ENCODE measurements around the gene IFNL1.
"Not testable (repeated sequence)": the region's sequence is repeated elsewhere in the genome, so short reads cannot be mapped to it uniquely, and the experiment has no call there.

Gene IFNL1

DNA sequence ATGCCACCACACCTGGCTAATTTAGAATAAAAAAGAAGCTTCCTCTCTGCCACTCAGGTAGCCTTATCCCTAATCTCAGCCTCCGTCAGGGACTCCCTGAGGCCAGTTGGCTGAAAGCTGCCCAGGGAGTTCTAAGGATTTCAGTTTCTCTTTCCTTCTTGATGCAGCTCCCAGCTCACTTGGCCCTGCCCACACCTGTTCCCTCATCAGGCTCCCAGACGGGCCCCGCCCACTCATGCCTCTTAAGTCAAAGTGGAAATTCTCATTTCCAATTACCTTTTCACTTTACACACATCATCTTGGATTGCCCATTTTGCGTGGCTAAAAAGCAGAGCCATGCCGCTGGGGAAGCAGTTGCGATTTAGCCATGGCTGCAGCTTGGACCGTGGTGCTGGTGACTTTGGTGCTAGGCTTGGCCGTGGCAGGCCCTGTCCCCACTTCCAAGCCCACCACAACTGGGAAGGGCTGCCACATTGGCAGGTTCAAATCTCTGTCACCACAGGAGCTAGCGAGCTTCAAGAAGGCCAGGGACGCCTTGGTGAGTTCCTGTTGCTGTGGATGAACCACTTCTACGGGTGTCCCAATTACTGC, at the start of gene IFNL1:
TSS of gene IFNL1 (plus strand) at position 353 of the 591 bp plus-strand sequence. CDS start at position 368, 15 bp downstream.
- no peak for DNase-seq (ENCODE audit: low read depth)

DNA sequence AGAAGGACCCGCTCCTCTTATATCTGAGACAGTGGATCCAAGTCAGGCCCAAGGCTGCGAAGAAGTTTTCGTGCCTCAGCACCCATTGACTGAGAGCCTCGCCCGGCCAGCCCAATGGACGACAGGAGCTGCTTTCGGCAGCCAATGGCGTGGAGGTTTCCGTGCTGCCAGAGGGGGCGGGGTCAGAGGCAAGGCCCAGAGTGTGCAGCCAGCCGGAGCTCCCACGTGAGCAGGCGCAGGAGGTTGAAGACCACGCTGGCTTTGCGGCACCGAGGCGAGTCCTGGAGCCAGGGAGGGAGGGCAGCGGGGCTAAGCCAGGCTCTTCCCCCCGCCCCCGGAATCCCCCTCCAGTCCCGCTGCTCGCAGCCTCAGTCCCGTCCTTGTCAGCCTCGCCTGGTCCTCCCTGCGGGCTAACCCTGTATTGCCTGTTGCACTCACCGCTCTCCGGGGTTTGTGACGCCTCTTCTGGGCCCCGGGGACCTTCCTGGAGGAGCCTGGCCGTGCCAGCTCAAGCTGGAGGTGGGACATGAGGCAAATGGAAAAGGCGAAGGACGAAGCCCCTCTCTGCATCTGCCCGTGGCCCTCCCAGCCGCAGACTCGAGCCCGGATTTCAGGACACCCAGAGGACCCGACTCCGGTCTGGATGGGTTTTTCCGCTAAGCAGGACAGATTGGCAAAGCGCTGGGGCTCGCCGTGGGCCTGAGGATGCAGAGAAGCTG, 49.1 kb upstream of the IFNL1 start:
- DNase-seq (ENCODE audit: low read depth), result no peak

DNA sequence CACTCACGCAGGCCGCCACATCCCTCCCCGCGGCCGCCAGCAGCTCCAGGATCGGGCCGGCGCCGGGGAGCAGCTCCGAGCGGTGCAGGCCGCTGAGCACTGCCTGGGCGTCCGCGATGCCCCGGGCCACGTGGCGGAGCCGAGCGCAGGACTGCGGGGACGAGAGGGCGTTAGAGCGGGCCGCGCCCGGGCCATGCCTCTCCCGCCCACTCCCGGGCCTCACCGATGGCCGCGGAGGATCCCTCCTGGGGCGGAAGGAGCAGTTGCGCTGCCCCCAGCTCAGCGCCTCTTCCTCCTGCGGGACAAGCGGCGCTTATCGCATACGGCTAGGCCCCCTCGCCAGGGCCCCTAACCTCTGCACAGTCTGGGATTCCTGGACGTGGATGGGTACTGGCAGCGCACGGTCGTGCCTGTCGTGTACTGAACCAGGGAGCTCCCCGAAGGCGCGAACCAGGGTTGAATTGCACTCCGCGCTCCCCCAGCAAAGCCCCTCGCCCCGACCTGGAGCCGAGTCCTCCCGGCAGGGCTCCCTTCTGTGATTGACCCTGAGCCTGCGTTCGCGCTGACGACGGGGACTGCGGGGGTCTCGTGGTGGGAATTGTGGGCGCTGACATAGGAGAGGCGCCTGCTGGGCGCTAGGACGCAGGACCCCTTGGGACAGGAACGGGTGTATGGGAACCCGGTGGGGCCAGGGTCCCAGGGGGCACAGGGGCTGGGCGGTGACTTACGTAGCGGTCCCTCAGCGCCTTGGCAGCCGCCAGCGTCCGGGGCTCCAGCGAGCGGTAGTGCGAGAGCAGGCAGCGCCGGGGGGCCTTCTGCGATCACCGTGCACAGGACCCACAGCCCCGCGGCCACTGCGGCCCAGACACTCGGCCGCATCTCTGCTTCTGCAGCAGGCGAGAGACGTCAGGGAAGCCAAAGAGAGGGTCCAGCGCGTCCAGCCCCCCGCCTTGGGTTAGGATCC, 48.2 kb upstream of the IFNL1 start:
- no peak for DNase-seq (ENCODE audit: low read depth)

GRCh38 chr19:39248806-39249205, 47.4 kb upstream of the IFNL1 start, which contains the start of gene IFNL4:
Gene IFNL4 (minus strand): TSS chr19:39248856.
- no peak for DNase-seq (ENCODE audit: low read depth)

DNA sequence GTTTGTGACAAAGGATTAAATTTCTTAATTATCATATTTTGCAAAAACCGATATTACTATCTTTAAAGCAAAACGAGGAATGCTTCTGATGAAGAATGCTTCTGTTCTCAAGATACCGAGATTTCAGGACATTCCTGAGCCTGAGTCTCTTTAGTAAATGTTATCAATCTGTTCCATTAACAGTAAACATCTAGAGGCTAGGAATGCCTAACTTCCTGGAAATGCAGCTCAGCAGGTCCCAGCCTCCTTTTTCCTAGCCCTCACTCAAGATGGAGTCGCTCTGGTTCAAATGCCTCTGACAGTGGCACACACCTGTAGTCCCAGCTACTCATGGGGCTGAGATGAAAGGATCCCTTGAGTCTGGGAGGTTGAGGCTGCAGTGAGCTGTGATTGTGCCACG, 45.1 kb upstream of the IFNL1 start:
- DNase-seq (ENCODE audit: low read depth), result no peak

DNA sequence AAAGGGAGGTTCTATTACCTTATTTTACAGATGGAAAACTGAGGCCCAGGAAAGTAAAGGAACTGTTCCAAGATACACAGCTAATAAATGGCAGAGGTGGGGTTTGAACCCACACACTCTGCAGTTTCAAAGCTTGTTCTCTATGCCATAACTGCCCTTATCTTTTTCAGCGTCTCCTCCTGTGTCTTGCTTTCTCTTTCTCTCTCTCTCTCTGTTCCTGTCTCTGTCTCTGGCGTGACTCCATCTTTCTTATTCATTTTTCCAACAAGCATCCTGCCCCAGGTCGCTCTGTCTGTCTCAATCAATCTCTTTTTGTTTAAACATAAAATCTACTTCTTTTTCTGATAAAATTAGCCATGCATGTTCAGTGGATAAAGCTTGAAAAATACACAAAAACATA, 44.4 kb upstream of the IFNL1 start:
- no peak for DNase-seq (ENCODE audit: low read depth)

GRCh38 chr19:39252458-39252857, 43.7 kb upstream of the IFNL1 start:
- no peak for DNase-seq (ENCODE audit: low read depth)

DNA sequence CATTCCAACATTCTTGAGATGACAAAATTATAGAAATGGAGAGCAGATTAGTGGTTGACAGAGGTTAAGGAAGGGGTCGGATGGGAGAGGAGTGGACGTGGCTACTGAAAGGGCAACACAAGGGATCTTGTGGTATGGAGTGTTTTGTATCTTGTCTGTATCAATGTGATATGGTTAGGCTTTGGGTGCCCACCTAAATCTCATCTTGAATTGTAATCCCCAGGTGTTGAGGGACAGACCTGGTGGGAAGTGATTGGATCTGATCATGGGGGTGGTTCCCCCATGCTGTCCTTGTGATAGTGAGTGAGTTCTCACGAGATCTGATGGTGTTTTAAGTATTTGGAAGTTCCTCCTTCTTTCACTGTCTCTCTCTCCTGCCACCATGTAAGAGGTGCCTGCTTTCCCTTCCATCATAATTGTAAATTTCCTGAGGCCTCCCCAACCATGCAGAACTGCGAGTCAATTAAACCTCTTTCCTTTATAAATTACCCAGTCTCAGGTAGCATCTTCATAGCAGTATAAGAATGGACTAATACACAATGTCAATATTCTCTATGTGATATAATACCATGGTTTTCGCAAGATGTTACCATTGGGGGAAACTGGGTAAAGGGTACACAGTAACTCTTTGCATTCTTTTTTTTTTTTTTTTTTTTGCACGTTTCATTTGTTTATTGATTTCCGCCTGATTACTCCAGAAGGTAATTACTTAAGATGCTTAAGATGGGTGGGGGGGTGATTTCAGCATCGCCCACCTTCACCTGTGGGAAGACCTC, 42.6 kb upstream of the IFNL1 start:
- DNase-seq (ENCODE audit: low read depth), result no peak

- DNase-seq (ENCODE audit: low read depth), result no peak
These were observed 41.5 kb upstream of the IFNL1 start for GRCh38 chr19:39254531-39255345.

GRCh38 chr19:39257227-39257626, 39.0 kb upstream of the IFNL1 start:
- no peak for DNase-seq (ENCODE audit: low read depth)

DNA sequence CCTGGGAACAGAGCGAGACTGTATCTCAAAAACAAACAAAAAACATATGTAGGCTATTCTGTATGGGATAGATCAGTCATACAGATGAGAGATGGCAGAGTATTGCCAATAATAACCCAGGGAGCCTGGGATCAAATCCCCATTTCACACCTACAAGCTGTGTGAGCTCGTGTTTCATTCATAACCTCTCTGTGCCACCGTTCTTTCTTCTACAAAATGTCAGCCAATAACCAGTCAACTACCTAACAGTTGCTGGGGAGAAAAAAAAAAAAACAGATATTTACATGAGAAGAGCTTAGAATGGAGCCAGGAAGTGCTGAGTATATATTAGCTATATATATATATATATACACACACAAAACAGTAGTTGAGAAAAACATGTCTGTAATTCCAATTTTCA, 34.5 kb upstream of the IFNL1 start:
- no peak for DNase-seq (ENCODE audit: low read depth)

- DNase-seq (ENCODE audit: low read depth), result no peak
These were observed 33.7 kb upstream of the IFNL1 start for GRCh38 chr19:39262496-39262895.

DNA sequence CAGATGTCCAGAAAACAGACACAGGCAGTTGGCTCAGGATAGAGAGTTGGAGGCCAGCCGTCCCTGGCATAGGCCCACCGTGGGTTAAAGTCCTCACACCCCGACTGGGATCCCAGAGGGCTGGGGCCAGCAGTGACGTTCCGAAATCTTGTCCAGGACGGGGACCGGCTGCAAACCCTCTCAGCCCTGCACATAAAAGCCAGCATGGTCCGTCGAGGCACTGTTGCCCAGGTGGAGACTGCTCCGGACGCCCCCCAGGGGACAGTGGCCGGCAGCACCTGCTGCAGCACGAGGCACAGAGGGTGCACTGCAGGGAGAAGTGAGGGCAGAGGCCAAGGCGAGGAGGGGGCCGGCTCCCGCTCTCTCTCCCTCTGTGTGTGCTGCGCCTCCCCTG, 32.3 kb upstream of the IFNL1 start:
- DNase-seq (ENCODE audit: low read depth), result no peak

GRCh38 chr19:39264306-39265290, 31.6 kb upstream of the IFNL1 start:
- no peak for DNase-seq (ENCODE audit: low read depth)

GRCh38 chr19:39265321-39265916, 30.8 kb upstream of the IFNL1 start:
- no peak for DNase-seq (ENCODE audit: low read depth)

- DNase-seq (ENCODE audit: low read depth), result not testable (repeated sequence)
These were observed 28.1 kb upstream of the IFNL1 start, which contains the start of gene IFNL2 for GRCh38 chr19:39268085-39268484. Gene IFNL2 (plus strand): TSS chr19:39268396. CDS start chr19:39268569, 173 bp downstream.

DNA sequence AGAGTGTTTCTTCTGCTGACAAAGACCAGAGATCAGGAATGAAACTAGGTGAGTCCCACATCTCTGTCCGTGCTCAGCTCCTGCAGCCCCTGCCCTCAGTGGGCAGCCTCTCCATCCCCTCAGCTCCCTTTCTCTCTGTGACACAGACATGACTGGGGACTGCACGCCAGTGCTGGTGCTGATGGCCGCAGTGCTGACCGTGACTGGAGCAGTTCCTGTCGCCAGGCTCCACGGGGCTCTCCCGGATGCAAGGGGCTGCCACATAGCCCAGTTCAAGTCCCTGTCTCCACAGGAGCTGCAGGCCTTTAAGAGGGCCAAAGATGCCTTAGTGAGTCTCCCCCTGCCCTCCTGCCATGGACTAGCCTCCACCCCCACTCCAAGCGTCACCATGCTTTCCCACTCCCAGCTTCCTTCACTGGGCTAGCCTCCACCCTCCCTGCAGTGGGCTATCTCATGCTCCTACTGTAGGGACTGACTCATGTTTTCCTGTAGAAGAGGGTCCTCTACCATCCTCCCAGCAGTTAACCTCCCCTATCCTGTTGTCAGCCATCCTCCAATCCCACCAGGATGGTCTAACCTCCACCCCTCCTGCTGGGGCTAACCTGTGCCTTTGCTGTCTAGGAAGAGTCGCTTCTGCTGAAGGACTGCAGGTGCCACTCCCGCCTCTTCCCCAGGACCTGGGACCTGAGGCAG, 27.5 kb upstream of the IFNL1 start:
- not testable (repeated sequence) for DNase-seq (ENCODE audit: low read depth)

- not testable (repeated sequence) for DNase-seq (ENCODE audit: low read depth)
These were observed 26.8 kb upstream of the IFNL1 start for GRCh38 chr19:39269369-39269768.

All from ELR (cell line).